SU-DHL-6 (cell line): Measurements from ENCODE around the gene KCNH1.

ENCODE experiments used
- H2AFZ ChIP-seq: fragments of 200-600 bp; sonication (generic); 2 replicates; pipeline ENCODE4 v1.6.1; 2014; ENCODE audit warnings: low read depth, mild to moderate bottlenecking, moderate library complexity, mixed read lengths, antibody characterized with exemption, low read length; ENCODE audit not compliant: severe bottlenecking
- H3F3A ChIP-seq: fragments of 200-600 bp; shearing (Covaris generic); 2 replicates; pipeline ENCODE4 v1.6.0; 2016; ENCODE audit warnings: antibody characterized with exemption, mild to moderate bottlenecking; ENCODE audit not compliant: insufficient read depth
- H3K27ac ChIP-seq: fragments of 200-600 bp; sonication (generic); 2 replicates; pipeline ENCODE4 v1.5.1; 2016; ENCODE audit warnings: low read depth, mild to moderate bottlenecking, low read length, moderate library complexity, mixed read lengths
- H3K27me3 ChIP-seq: fragments of 200-600 bp; sonication (generic), shearing (Covaris generic); 2 replicates; pipeline ENCODE4 v1.6.0; 2014; ENCODE audit warnings: mild to moderate bottlenecking, low read length
- H3K36me3 ChIP-seq: fragments of 200-600 bp; sonication (generic); 2 replicates; pipeline ENCODE4 v1.6.1; 2014; ENCODE audit warnings: mild to moderate bottlenecking, low read length, mixed read lengths
- H3K4me2 ChIP-seq: fragments of 300-600, 200-600 bp; shearing (Covaris generic), sonication (generic); 2 replicates; pipeline ENCODE4 v1.6.0; 2014; ENCODE audit warnings: low read length, low read depth, mild to moderate bottlenecking; ENCODE audit not compliant: poor library complexity, severe bottlenecking
- H3K4me3 ChIP-seq: fragments of 200-600 bp; sonication (generic); 2 replicates; pipeline ENCODE4 v1.5.1; 2014; ENCODE audit warnings: antibody characterized with exemption, low read length, mild to moderate bottlenecking, mixed read lengths; ENCODE audit not compliant: insufficient read depth, poor library complexity, severe bottlenecking
- H3K79me2 ChIP-seq: fragments of 200-600 bp; sonication (generic); 2 replicates; pipeline ENCODE4 v1.6.1; 2014; ENCODE audit warnings: mild to moderate bottlenecking, low read length, moderate library complexity; ENCODE audit not compliant: insufficient read depth
- H3K9ac ChIP-seq: fragments of 200-600 bp; sonication (generic); 2 replicates; pipeline ENCODE4 v1.7.0; 2014; ENCODE audit warnings: mild to moderate bottlenecking, low read length
- H3K9me2 ChIP-seq: fragments of 200-600 bp; sonication (generic); replicated peaks from 2 replicates; pipeline ENCODE4 v1.6.1; 2014; ENCODE audit warnings: low read length; ENCODE audit not compliant: insufficient read depth
- H3K9me3 ChIP-seq: fragments of 200-600 bp; sonication (generic); 2 replicates; pipeline ENCODE4 v1.6.1; 2014; ENCODE audit warnings: low read length, mixed read lengths; ENCODE audit not compliant: insufficient read depth
- H4K20me1 ChIP-seq: fragments of 200-600 bp; sonication (generic); 2 replicates; pipeline ENCODE4 v1.6.1; 2014; ENCODE audit warnings: low read depth, mild to moderate bottlenecking, antibody characterized with exemption, low read length, moderate library complexity, mixed read lengths
- EZH2phosphoT487 ChIP-seq: fragments of 200-600 bp; sonication (generic), shearing (Covaris generic); conservative IDR thresholded peaks from 2 replicates; pipeline ENCODE4 v1.6.1; 2018; ENCODE audit warnings: mild to moderate bottlenecking, antibody characterized with exemption, low read length, moderate library complexity, mixed read lengths
- TF ChIP-seq, protein P1 (sequence below): fragments of 200-600 bp; sonication (generic); IDR thresholded peaks from one replicate; pipeline ENCODE4 v1.5.1; 2017; ENCODE audit warnings: antibody characterized with exemption, mild to moderate bottlenecking, low read length, moderate library complexity; ENCODE audit not compliant: insufficient read depth, poor library complexity, severe bottlenecking

KCNH1 gene

DNA sequence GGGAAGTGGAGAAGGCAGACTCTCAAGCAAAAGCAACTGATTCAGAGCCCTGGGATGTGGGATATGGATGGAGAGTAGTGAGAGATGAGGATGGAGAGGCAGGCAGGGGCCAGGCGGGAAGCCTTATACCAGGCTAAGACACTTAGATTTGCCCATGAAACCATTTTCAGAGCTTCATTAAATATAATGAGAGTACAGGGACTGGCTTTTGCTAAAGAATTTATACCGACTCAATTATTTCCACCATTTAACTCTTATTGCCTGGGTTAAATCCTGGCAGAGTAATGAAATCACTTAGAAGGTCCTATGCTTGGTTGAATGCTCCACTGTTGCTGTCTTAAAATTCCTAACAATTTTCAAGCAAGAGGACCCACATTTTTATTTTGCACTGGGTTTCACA is 311.7 kb downstream of the KCNH1 start:
- Histone ChIP-seq H3K4me3 (no peak overlapping the region), H3K4me2 (no peak overlapping the region), H3K9me2 (no peaks in the 10 kb centered on the region), H2AFZ (no peak overlapping the region), H3K36me3 (no peaks in the 10 kb centered on the region), H3K79me2 (no peaks in the 10 kb centered on the region), H3K27me3 (no peaks in the 10 kb centered on the region), H3K9ac (no peak overlapping the region), H3F3A (no peaks in the 10 kb centered on the region), H4K20me1 (no peaks in the 10 kb centered on the region), H3K27ac (no peak overlapping the region), H3K9me3 (no peaks in the 10 kb centered on the region)
- TF ChIP-seq, protein P1, sequence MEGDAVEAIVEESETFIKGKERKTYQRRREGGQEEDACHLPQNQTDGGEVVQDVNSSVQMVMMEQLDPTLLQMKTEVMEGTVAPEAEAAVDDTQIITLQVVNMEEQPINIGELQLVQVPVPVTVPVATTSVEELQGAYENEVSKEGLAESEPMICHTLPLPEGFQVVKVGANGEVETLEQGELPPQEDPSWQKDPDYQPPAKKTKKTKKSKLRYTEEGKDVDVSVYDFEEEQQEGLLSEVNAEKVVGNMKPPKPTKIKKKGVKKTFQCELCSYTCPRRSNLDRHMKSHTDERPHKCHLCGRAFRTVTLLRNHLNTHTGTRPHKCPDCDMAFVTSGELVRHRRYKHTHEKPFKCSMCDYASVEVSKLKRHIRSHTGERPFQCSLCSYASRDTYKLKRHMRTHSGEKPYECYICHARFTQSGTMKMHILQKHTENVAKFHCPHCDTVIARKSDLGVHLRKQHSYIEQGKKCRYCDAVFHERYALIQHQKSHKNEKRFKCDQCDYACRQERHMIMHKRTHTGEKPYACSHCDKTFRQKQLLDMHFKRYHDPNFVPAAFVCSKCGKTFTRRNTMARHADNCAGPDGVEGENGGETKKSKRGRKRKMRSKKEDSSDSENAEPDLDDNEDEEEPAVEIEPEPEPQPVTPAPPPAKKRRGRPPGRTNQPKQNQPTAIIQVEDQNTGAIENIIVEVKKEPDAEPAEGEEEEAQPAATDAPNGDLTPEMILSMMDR, result no peak
- no peak for TF ChIP-seq EZH2phosphoT487

DNA sequence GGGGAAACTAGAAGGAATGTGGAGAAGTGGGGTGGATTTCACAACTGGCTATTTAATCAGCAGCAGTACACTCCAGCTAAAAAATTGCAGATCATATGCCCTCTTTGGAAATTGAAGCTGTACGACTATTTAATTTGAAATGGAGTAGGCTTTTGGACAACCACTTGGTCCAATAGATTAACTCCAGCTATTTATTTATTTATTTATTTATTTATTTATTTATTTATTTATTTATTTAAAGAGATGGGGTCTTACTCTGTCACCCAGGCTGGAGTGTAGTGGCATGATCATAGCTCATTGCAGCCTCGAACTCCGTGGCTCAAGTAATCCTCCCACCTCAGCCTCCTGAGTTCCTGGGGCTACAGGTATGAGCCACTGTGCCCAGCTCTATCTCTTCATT is 312.3 kb downstream of the KCNH1 start:
- Histone ChIP-seq H2AFZ (no peak overlapping the region), H3K4me2 (no peak overlapping the region), H3F3A (no peaks in the 10 kb centered on the region), H3K9ac (no peak overlapping the region), H4K20me1 (no peaks in the 10 kb centered on the region), H3K36me3 (no peaks in the 10 kb centered on the region), H3K4me3 (no peak overlapping the region), H3K27me3 (no peaks in the 10 kb centered on the region), H3K79me2 (no peaks in the 10 kb centered on the region), H3K27ac (no peak overlapping the region), H3K9me2 (no peaks in the 10 kb centered on the region), H3K9me3 (no peaks in the 10 kb centered on the region)
- TF ChIP-seq, protein P1, result no peak
- no peak for TF ChIP-seq EZH2phosphoT487

DNA sequence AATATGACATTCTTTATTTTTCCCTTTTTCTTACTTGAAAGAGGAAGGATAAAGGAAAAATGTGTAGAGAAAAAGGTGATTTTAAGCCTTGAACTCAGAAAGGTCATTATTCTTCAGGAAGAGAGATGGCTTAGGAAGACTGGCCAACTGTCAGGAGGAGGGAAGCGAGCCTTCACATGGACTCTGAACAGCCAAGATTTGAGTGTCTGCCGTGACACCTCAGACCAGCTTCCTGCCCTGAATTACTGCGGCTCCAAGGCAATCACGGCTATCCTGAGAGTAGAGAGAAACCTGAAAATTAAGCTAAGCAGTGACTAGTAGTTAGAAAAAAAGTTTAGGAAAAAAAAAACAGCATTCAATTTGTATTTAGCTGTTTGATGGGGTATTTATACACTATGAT is 314.7 kb downstream of the KCNH1 start:
- H3K9ac ChIP-seq, result no peak overlapping the region
- H3K79me2 ChIP-seq, result no peaks in the 10 kb centered on the region
- no peak overlapping the region for H3K4me2 ChIP-seq
- no peaks in the 10 kb centered on the region for H3K36me3 ChIP-seq
- no peak overlapping the region for H2AFZ ChIP-seq
- no peak overlapping the region for H3K27ac ChIP-seq
- H3K4me3 ChIP-seq, result no peak overlapping the region
- no peak for TF ChIP-seq EZH2phosphoT487
- TF ChIP-seq, protein P1, result no peak
- H3F3A ChIP-seq, result no peaks in the 10 kb centered on the region
- no peaks in the 10 kb centered on the region for H3K9me2 ChIP-seq
- H4K20me1 ChIP-seq, result no peaks in the 10 kb centered on the region
- H3K9me3 ChIP-seq, result no peaks in the 10 kb centered on the region
- H3K27me3 ChIP-seq, result no peaks in the 10 kb centered on the region
